GM12878 (cell line): ENCODE measurements around the gene SCARB2. TPM values are rescaled to one million over a fixed set of nuclear protein-coding genes. Genes with fewer than 3 reads are reported as not detected.

ENCODE experiments used
- ATAC-seq: fragments of 200-7000 bp; cut with Tn5 transposase; 3 replicates; pipeline ENCODE4 v1.9.1; 2020; ENCODE audit warnings: mild to moderate bottlenecking, moderate library complexity
- BruUV-seq: library from RNA; stranded (reverse); fragments of 400-500 nt; replicated peaks from 2 replicates; lab custom pipeline; 2021; lab: Mats Ljungman, UMichigan
- CTCF ChIA-PET: fragments of 300-600 bp; sonication (Branson Sonifier 250); formaldehyde crosslinking; extraction: SDS; loops from one replicate; lab custom pipeline; 2021; ENCODE audit warnings: inconsistent platforms; lab: Yijun Ruan, JAX
- POLR2A ChIA-PET: fragments of 350-600 bp; formaldehyde crosslinking; extraction: SDS; loops from one replicate; lab custom pipeline; 2021; ENCODE audit warnings: inconsistent platforms; lab: Charles Lee
- RAD21 ChIA-PET: fragments of 300-600 bp; sonication (Branson Sonifier 250); formaldehyde crosslinking; loops from one replicate; lab custom pipeline; 2023; ENCODE audit warnings: antibody characterized with exemption; ENCODE audit not compliant: unreplicated experiment; lab: Charles Lee
- SMC1A ChIA-PET: fragments of 300-600 bp; sonication (Branson Sonifier 250); formaldehyde crosslinking; loops from one replicate; lab custom pipeline; 2023; ENCODE audit not compliant: unreplicated experiment, uncharacterized antibody; lab: Charles Lee
- DNase-seq: peaks from one replicate; pipeline ENCODE4 v3.0.0-alpha.2; 2011; ENCODE audit warnings: low read depth, low spot score
- FAIRE-seq: peaks from 3 replicates; lab custom pipeline; 2011; peaks lifted over from hg19 to GRCh38; lab: Jason Lieb, UNC
- H2AFZ ChIP-seq: 2 replicates; pipeline ENCODE4 v1.6.0; 2011; ENCODE audit warnings: low read depth, low read length, control low read depth; ENCODE audit not compliant: control insufficient read depth
- H3K27ac ChIP-seq: 2 replicates; pipeline ENCODE4 v1.5.1; 2011; ENCODE audit warnings: control low read depth; ENCODE audit not compliant: control insufficient read depth, insufficient read depth
- H3K27me3 ChIP-seq, 2 experiments: replicated peaks in 1 of 2; 2 replicates each; pipeline versions ENCODE4 v1.6.0 to v1.6.1; 2011; ENCODE audit warnings: low read length in 1 of 2; ENCODE audit not compliant: control insufficient read depth in 2 of 2, insufficient read depth in 2 of 2
- H3K36me3 ChIP-seq, 2 experiments: 2 replicates each; pipeline ENCODE4 v1.5.1; 2011; ENCODE audit warnings: low read length in 1 of 2; ENCODE audit not compliant: control insufficient read depth in 2 of 2, insufficient read depth in 2 of 2
- H3K4me1 ChIP-seq: 2 replicates; pipeline ENCODE4 v1.6.1; 2011; ENCODE audit warnings: mild to moderate bottlenecking, low read length, moderate library complexity, mixed read lengths; ENCODE audit not compliant: control insufficient read depth, insufficient read depth
- H3K4me2 ChIP-seq: 2 replicates; pipeline ENCODE4 v1.6.0; 2011; ENCODE audit warnings: control low read depth; ENCODE audit not compliant: control insufficient read depth, insufficient read depth
- H3K4me3 ChIP-seq: fragments of 200-600 bp; sonication (generic); 2 replicates; pipeline ENCODE4 v1.5.1; 2016
- H3K79me2 ChIP-seq: 2 replicates; pipeline ENCODE4 v1.6.0; 2011; ENCODE audit warnings: low read length; ENCODE audit not compliant: control insufficient read depth, insufficient read depth
- H3K9ac ChIP-seq: 2 replicates; pipeline ENCODE4 v1.8.0; 2011; ENCODE audit warnings: low read length, control low read depth, mixed read lengths; ENCODE audit not compliant: control insufficient read depth, insufficient read depth
- H3K9me3 ChIP-seq: replicated peaks from 3 replicates; pipeline ENCODE4 v1.5.1; 2011; ENCODE audit warnings: mild to moderate bottlenecking, low read length; ENCODE audit not compliant: control insufficient read depth, insufficient read depth
- H4K20me1 ChIP-seq: 2 replicates; pipeline ENCODE4 v1.6.0; 2011; ENCODE audit not compliant: control insufficient read depth, insufficient read depth
- BCL11A ChIP-seq: IDR thresholded peaks from 2 replicates; pipeline ENCODE4 v1.6.1; 2011; ENCODE audit warnings: low read depth, low read length
- CUX1 ChIP-seq: IDR thresholded peaks from 2 replicates; pipeline ENCODE4 v1.6.1; 2012; ENCODE audit warnings: improper control_type of control experiment, low read depth, low read length; ENCODE audit not compliant: insufficient replicate concordance
- EGR1 ChIP-seq, 2 experiments: IDR thresholded peaks; 1 replicate in 1 of 2; 2 replicates in 1 of 2; pipeline ENCODE4 v1.6.1; 2011 to 2012; ENCODE audit warnings: low read depth in 2 of 2, low read length in 2 of 2, borderline replicate concordance in 1 of 2, mild to moderate bottlenecking in 1 of 2, moderate library complexity in 1 of 2
- ELK1 ChIP-seq: IDR thresholded peaks from 2 replicates; pipeline ENCODE4 v1.6.1; 2012; ENCODE audit warnings: low read depth, low read length, improper control_type of control experiment
- KDM1A ChIP-seq: fragments of 200-600 bp; sonication (generic); IDR thresholded peaks from 2 replicates; pipeline ENCODE4 v1.6.1; 2016; ENCODE audit warnings: borderline replicate concordance
- NRF1 ChIP-seq: conservative IDR thresholded peaks from 2 replicates; pipeline ENCODE4 v1.6.1; 2011; ENCODE audit warnings: mild to moderate bottlenecking, low read depth, low read length, improper control_type of control experiment
- PML ChIP-seq: IDR thresholded peaks from 2 replicates; pipeline ENCODE4 v1.6.1; 2012; ENCODE audit warnings: low read length, inconsistent platforms
- POLR2AphosphoS2 ChIP-seq: IDR thresholded peaks from 2 replicates; pipeline ENCODE4 v1.6.1; 2011; ENCODE audit warnings: low read depth, mild to moderate bottlenecking, low read length, improper control_type of control experiment, moderate library complexity
- RAD51 ChIP-seq: fragments of 450-650 bp; IDR thresholded peaks from 2 replicates; pipeline ENCODE4 v1.6.1; 2016; ENCODE audit warnings: moderate library complexity, mild to moderate bottlenecking, inconsistent platforms
- RCOR1 ChIP-seq: conservative IDR thresholded peaks from 2 replicates; pipeline ENCODE4 v1.6.1; 2012; ENCODE audit warnings: low read depth, low read length, improper control_type of control experiment
- SIN3A ChIP-seq: IDR thresholded peaks from 2 replicates; pipeline ENCODE4 v1.6.1; 2012; ENCODE audit warnings: low read depth, low read length, improper control_type of control experiment
- WRNIP1 ChIP-seq: IDR thresholded peaks from 2 replicates; pipeline ENCODE4 v1.6.1; 2011; ENCODE audit warnings: low read depth, low read length, improper control_type of control experiment, borderline replicate concordance
- ZNF274 ChIP-seq: IDR thresholded peaks from one replicate; pipeline ENCODE4 v1.8.0; 2011; ENCODE audit not compliant: insufficient read length, insufficient read depth
- WGBS: methylation state at CpG from one replicate; pipeline ENCODE4 v1.1.6; 2016; ENCODE audit warnings: low lambda C conversion rate; ENCODE audit not compliant: insufficient replicate concordance, insufficient coverage; ENCODE audit errors: missing lambda C conversion rate; 5-methylcytosine and 5-hydroxymethylcytosine counted together
- in situ Hi-C: fragments of 300-500 bp; cut with MboI; formaldehyde crosslinking; loops from 9 replicates; pipeline ENCODE4 v1.14.3; 2018; ENCODE audit warnings: mixed read lengths
- intact Hi-C: fragments of 100-400 bp; cut with micrococcal nuclease; formaldehyde crosslinking; loops from one replicate; pipeline ENCODE4 v1.14.2; 2022; ENCODE audit not compliant: unreplicated experiment
- polyA plus RNA-seq, 11 experiments: library from polyadenylated mRNA; depleted of rRNA in 4 of 11; unstranded in 6 of 11; stranded (reverse) in 5 of 11; fragments of >200 nt; fragmentation: Nextera tagmentation in 4 of 11; fragmentation: Illumina TruSeq in 1 of 11; extraction: Ambion mirVana in 4 of 11; extraction: Trizol in 1 of 11; gene quantifications; 1 replicate in 1 of 11; 2 replicates in 10 of 11; pipeline versions ENCODE4 v1.2.1 to v1.2.3, GENCODE V29; 2011 to 2016; ENCODE audit warnings: inconsistent platforms in 2 of 11, missing spikeins in 2 of 11, low read depth in 1 of 11
- total RNA-seq, 4 experiments: library from RNA; depleted of rRNA in 3 of 4; stranded (reverse); fragments of >200 nt in 3 of 4; fragmentation: Illumina TruSeq in 1 of 4; extraction: Trizol in 1 of 4; gene quantifications; 2 replicates each; pipeline versions ENCODE4 v1.2.1 to v1.2.3, GENCODE V29; 2013 to 2021

Gene SCARB2
- total and polyA plus RNA-seq, 10 of the 15 experiments (the other 5 are each of a cell fraction or from before 2014, with no cell fraction given) = 2.1 to 11.7 (median 9.5) TPM

DNA sequence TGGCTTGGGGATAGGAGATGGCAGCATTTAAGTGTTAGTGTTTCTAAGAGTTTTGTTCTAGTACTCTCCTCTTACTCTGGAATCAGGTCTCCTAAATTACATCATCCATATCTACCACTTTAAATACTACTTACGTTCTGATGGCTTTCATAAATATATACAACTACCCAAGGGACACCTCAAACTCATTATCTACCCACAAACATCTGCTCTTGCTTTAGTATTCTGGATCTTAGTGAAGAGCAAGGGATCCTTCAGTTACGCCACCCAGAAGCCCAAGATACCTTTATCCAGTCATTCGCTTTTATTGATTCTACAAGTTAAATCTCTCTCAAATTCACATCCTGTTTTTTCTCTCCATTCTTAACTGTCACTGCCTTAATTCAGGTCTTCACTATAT, 72.4 kb downstream of the SCARB2 start:
- TF ChIP-seq SIN3A (no peak), BCL11A (no peak), ZNF274 (no peak)
- TF ChIP-seq, all 136 proteins: peak for 0

GRCh38 chr4:76127754-76128153, 85.9 kb downstream of the SCARB2 start:
- Histone ChIP-seq H3K4me1 (no peaks in the 10 kb centered on the region), H4K20me1 (no peaks in the 10 kb centered on the region), H3K27ac (no peak overlapping the region), H3K9me3 (no peaks in the 10 kb centered on the region), H3K79me2 (no peaks in the 10 kb centered on the region), H3K36me3 (peaks cover 2 to 8% of the 10 kb centered on the region in 2 experiments; a peak in 3 of 4 replicates), H3K4me2 (no peak overlapping the region), H2AFZ (no peak overlapping the region), H3K27me3 (no peaks in the 10 kb centered on the region), H3K4me3 (no peak overlapping the region), H3K9ac (no peak overlapping the region)
- intact Hi-C loops = no loop called here
- in situ Hi-C loops = no loop called here
- DNase-seq = no peak
- RAD21 ChIA-PET = no interaction called here
- POLR2A ChIA-PET = no interaction called here
- ATAC-seq = no peak
- BruUV-seq = no TSS peak
- SMC1A ChIA-PET = no interaction called here
- CTCF ChIA-PET = no interaction called here
- 100% methylated on average over 3 of the region's 3 CpGs for WGBS
- FAIRE-seq = peak; percentile 66
- TF ChIP-seq KDM1A (no peak), WRNIP1 (no peak), CUX1 (no peak), EGR1 (IDR thresholded peaks at IDR 0.05; ENCODE audit: borderline replicate concordance in 1 of 2, low read depth in 2 of 2, low read length in 2 of 2) (no peak), RCOR1 (no peak), PML (no peak), ELK1 (no peak), NRF1 (no peak), POLR2AphosphoS2 (no peak), RAD51 (no peak)

More for the DNA sequence above, 72.4 kb downstream of the SCARB2 start:
- in situ Hi-C loops = no loop called here
- Histone ChIP-seq H3K9me3 (no peaks in the 10 kb centered on the region), H3K27me3 (no peaks in the 10 kb centered on the region), H3K9ac (no peak overlapping the region), H3K79me2 (peaks cover 28% of the 10 kb centered on the region), H3K36me3 (peaks cover 0 to 20% of the 10 kb centered on the region in 2 experiments), H3K27ac (no peak overlapping the region), H3K4me1 (no peaks in the 10 kb centered on the region), H2AFZ (no peak overlapping the region), H4K20me1 (no peaks in the 10 kb centered on the region), H3K4me3 (no peak overlapping the region), H3K4me2 (no peak overlapping the region)
- ATAC-seq = no peak
- WGBS = 94% methylated on average over 3 of the region's 3 CpGs
- FAIRE-seq = no peak
- ChIA-PET SMC1A (interaction anchor here (1.3 kb wide), 1 partner anchor 32 kb away, joined by 3 read pairs; no protein-coding TSS in a partner anchor), POLR2A (no interaction called here), CTCF (no interaction called here), RAD21 (no interaction called here)
- intact Hi-C loops = no loop called here
- DNase-seq = no peak
- no TSS peak for BruUV-seq
